GM18873 (cell line): Measurements from ENCODE around the gene WDR64.
"Not testable (repeated sequence)": the region's sequence is repeated elsewhere in the genome, so short reads cannot be mapped to it uniquely, and the experiment has no call there.

Experiments
- ATAC-seq: cut with Tn5 transposase; IDR thresholded peaks from one replicate; pipeline ENCODE4 v1.9.1; 2021; ENCODE audit warnings: mild to moderate bottlenecking, moderate library complexity, moderate number of reproducible peaks; ENCODE audit not compliant: unreplicated experiment, low FRiP score

The WDR64 gene

GRCh38 chr1:241730031-241730430 lies 78.0 kb downstream of the WDR64 start:
- ATAC-seq: no peak

- no peak for ATAC-seq
Observed at GRCh38 chr1:241733899-241734298, 81.8 kb downstream of the WDR64 start.

GRCh38 chr1:241734533-241734932 lies 82.5 kb downstream of the WDR64 start:
- ATAC-seq: no peak

- not testable (repeated sequence) for ATAC-seq
Observed at GRCh38 chr1:241735493-241735926, 83.4 kb downstream of the WDR64 start.

- ATAC-seq: no peak
Observed at GRCh38 chr1:241736387-241736786, 84.3 kb downstream of the WDR64 start.

- ATAC-seq: no peak
Observed at GRCh38 chr1:241738284-241739078, 86.4 kb downstream of the WDR64 start.

GRCh38 chr1:241742084-241742483 lies 90.0 kb downstream of the WDR64 start:
- no peak for ATAC-seq

- no peak for ATAC-seq
Observed at GRCh38 chr1:241744591-241744990, 92.5 kb downstream of the WDR64 start.

GRCh38 chr1:241747992-241748391 lies 95.9 kb downstream of the WDR64 start:
- ATAC-seq: no peak

GRCh38 chr1:241749041-241749944 lies 97.2 kb downstream of the WDR64 start:
- ATAC-seq: no peak

- ATAC-seq: no peak
Observed at GRCh38 chr1:241749945-241750695, 98.0 kb downstream of the WDR64 start.

- no peak for ATAC-seq
Observed at GRCh38 chr1:241751524-241751923, 99.4 kb downstream of the WDR64 start.

GRCh38 chr1:241762713-241763339 lies 110.7 kb downstream of the WDR64 start:
- no peak for ATAC-seq

GRCh38 chr1:241765390-241765789 lies 113.3 kb downstream of the WDR64 start:
- ATAC-seq: no peak

GRCh38 chr1:241767737-241768136 lies 115.7 kb downstream of the WDR64 start:
- ATAC-seq: no peak

- ATAC-seq: no peak
Observed at GRCh38 chr1:241770115-241770514, 118.0 kb downstream of the WDR64 start.

- ATAC-seq: no peak
Observed at GRCh38 chr1:241771117-241771516, 119.0 kb downstream of the WDR64 start.

- no peak for ATAC-seq
Observed at GRCh38 chr1:241772932-241773500, 120.9 kb downstream of the WDR64 start.

GRCh38 chr1:241773991-241774390 lies 121.9 kb downstream of the WDR64 start:
- no peak for ATAC-seq

GRCh38 chr1:241775021-241775420 lies 122.9 kb downstream of the WDR64 start:
- no peak for ATAC-seq
